CD14-positive monocyte (primary cell): ENCODE data around the gene CISH. TPM values are rescaled to one million over a fixed set of nuclear protein-coding genes. Genes with fewer than 3 reads are reported as not detected.

Source experiments
- DNase-seq, 3 donors: peaks; one replicate each; pipeline ENCODE4 v3.0.0-alpha.2; 2011 to 2022
- H2AFZ ChIP-seq: 2 replicates; pipeline ENCODE4 v1.6.0; 2012; ENCODE audit warnings: mild to moderate bottlenecking, low read depth, low read length, inconsistent platforms; ENCODE audit not compliant: insufficient read depth, poor library complexity, severe bottlenecking
- H3K27ac ChIP-seq, 2 donors: 1 replicate in 1 of 2; 2 replicates in 1 of 2; pipeline ENCODE4 v1.5.1; 2012 to 2013; ENCODE audit warnings: low read length in 2 of 2, control low read depth in 1 of 2, inconsistent platforms in 1 of 2, low read depth in 1 of 2, mild to moderate bottlenecking in 1 of 2
- H3K27me3 ChIP-seq, 2 donors: one replicate each; pipeline versions ENCODE4 v1.6.0 to v1.6.1; 2011 to 2013; ENCODE audit warnings: low read length in 2 of 2; ENCODE audit not compliant: control insufficient read depth in 2 of 2, insufficient read depth in 2 of 2
- H3K36me3 ChIP-seq, 2 donors: replicated peaks in 1 of 2; 1 replicate in 1 of 2; 2 replicates in 1 of 2; pipeline versions ENCODE4 v1.5.1 to v1.6.1; 2012 to 2013; ENCODE audit warnings: low read length in 2 of 2, control low read depth in 1 of 2, inconsistent platforms in 1 of 2, mild to moderate bottlenecking in 1 of 2; ENCODE audit not compliant: insufficient read depth in 2 of 2, control insufficient read depth in 1 of 2
- H3K4me1 ChIP-seq, 2 donors: 1 replicate in 1 of 2; 2 replicates in 1 of 2; pipeline versions ENCODE4 v1.5.1 to v1.6.1; 2012 to 2013; ENCODE audit warnings: low read length in 2 of 2, control low read depth in 1 of 2, inconsistent platforms in 1 of 2, mild to moderate bottlenecking in 1 of 2, moderate library complexity in 1 of 2; ENCODE audit not compliant: insufficient read depth in 2 of 2, control insufficient read depth in 1 of 2
- H3K4me2 ChIP-seq: replicated peaks from 2 replicates; pipeline ENCODE3; 2012; ENCODE audit warnings: low read length, moderate library complexity, mild to moderate bottlenecking; ENCODE audit not compliant: poor library complexity, severe bottlenecking; ENCODE audit errors: extremely low read depth
- H3K4me3 ChIP-seq, 3 experiments: fragments of 200-600 bp in 1 of 3; sonication (generic) in 1 of 3; replicated peaks in 1 of 3; 1 replicate in 2 of 3; 2 replicates in 1 of 3; pipeline ENCODE4 v1.5.1; 2011 to 2013; ENCODE audit warnings: low read length in 3 of 3, mild to moderate bottlenecking in 3 of 3, control low read depth in 2 of 3, low read depth in 2 of 3, inconsistent platforms in 1 of 3, moderate library complexity in 1 of 3
- H3K79me2 ChIP-seq: 2 replicates; pipeline ENCODE4 v1.6.0; 2012; ENCODE audit warnings: mild to moderate bottlenecking, control low read depth, inconsistent platforms, low read length, moderate library complexity; ENCODE audit not compliant: insufficient read depth
- H3K9ac ChIP-seq: 2 replicates; pipeline ENCODE4 v1.6.0; 2017; ENCODE audit warnings: low read length, mild to moderate bottlenecking; ENCODE audit not compliant: insufficient read depth, poor library complexity, severe bottlenecking
- H3K9me3 ChIP-seq, 2 donors: replicated peaks in 1 of 2; 1 replicate in 1 of 2; 2 replicates in 1 of 2; pipeline versions ENCODE4 v1.5.1 to v1.6.1; 2012 to 2013; ENCODE audit warnings: low read length in 2 of 2, control low read depth in 1 of 2; ENCODE audit not compliant: control insufficient read depth in 1 of 2, insufficient read depth in 1 of 2
- H4K20me1 ChIP-seq: 2 replicates; pipeline ENCODE4 v1.6.0; 2012; ENCODE audit warnings: mild to moderate bottlenecking, low read length, control low read depth, moderate library complexity; ENCODE audit not compliant: insufficient read depth
- H3K27ac Mint-ChIP-seq, 7 donors: one replicate each; pipeline ENCODE4 v1.8.0; 2020; ENCODE audit warnings: mild to moderate bottlenecking in 7 of 7, mixed read lengths in 7 of 7, moderate library complexity in 6 of 7, inconsistent platforms in 2 of 7
- H3K27me3 Mint-ChIP-seq, 3 donors: one replicate each; pipeline ENCODE4 v1.8.0; 2021 to 2022; ENCODE audit warnings: low read depth in 3 of 3, mild to moderate bottlenecking in 3 of 3, mixed read lengths in 3 of 3, moderate library complexity in 3 of 3, inconsistent platforms in 1 of 3
- H3K36me3 Mint-ChIP-seq, 2 donors: one replicate each; pipeline ENCODE4 v1.8.0; 2020; ENCODE audit warnings: mixed read lengths in 2 of 2, inconsistent platforms in 1 of 2, mild to moderate bottlenecking in 1 of 2
- H3K4me1 Mint-ChIP-seq: one replicate; pipeline ENCODE4 v1.8.0; 2020; ENCODE audit warnings: mild to moderate bottlenecking, mixed read lengths
- H3K4me3 Mint-ChIP-seq, 2 donors: one replicate each; pipeline ENCODE4 v1.8.0; 2020; ENCODE audit warnings: mild to moderate bottlenecking in 2 of 2, mixed read lengths in 2 of 2, moderate library complexity in 1 of 2
- H3K9me3 Mint-ChIP-seq, 7 donors: one replicate each; pipeline ENCODE4 v1.8.0; 2020 to 2022; ENCODE audit warnings: mixed read lengths in 7 of 7, mild to moderate bottlenecking in 6 of 7, moderate library complexity in 6 of 7, inconsistent platforms in 2 of 7
- CTCF ChIP-seq: fragments of 200-600 bp; IDR thresholded peaks from one replicate; pipeline ENCODE4 v1.8.0; 2022; ENCODE audit warnings: antibody characterized with exemption, mild to moderate bottlenecking
- WGBS: methylation state at CpG from one replicate; pipeline ENCODE4 v1.1.5; 2013; ENCODE audit warnings: missing lambda C conversion rate; ENCODE audit not compliant: insufficient coverage; 5-methylcytosine and 5-hydroxymethylcytosine counted together
- intact Hi-C, 2 donors: fragments of 100-400 bp; cut with micrococcal nuclease; formaldehyde crosslinking; loops; one replicate each; pipeline versions ENCODE4 v1.15.0 to v1.15.1; 2023
- polyA plus RNA-seq, 3 donors: library from polyadenylated mRNA; depleted of rRNA in 1 of 3; unstranded in 2 of 3; stranded (reverse) in 1 of 3; fragments of 300-500 nt in 2 of 3; fragments of >200 nt in 1 of 3; fragmentation: Illumina TruSeq in 2 of 3; gene quantifications; 1 replicate in 2 of 3; 2 replicates in 1 of 3; pipeline ENCODE4 v1.2.3, GENCODE V29; 2012 to 2021

CISH gene
- polyA plus RNA-seq, 3 donors: 2.9 to 20.1 (median 6.2) TPM

GRCh38 chr3:50571486-50571885, 40.1 kb downstream of the CISH start:
- intact Hi-C loops: loop anchor here in 1 of 2 donors (10.0 kb wide), 1 partner anchor 83 kb away; no protein-coding TSS in a partner anchor
- Histone ChIP-seq H3K9ac (no peak overlapping the region), H3K79me2 (peaks cover 9% of the 10 kb centered on the region), H3K27me3 (peaks cover 0 to 4% of the 10 kb centered on the region in 2 donors), H3K4me1 (peaks cover 29 to 52% of the 10 kb centered on the region in 2 donors), H4K20me1 (no peaks in the 10 kb centered on the region), H3K4me2 (no peak overlapping the region), H3K9me3 (no peaks in the 10 kb centered on the region), H3K27ac (no peak overlapping the region), H3K36me3 (peaks cover 2 to 8% of the 10 kb centered on the region in 2 donors), H2AFZ (no peak overlapping the region), H3K4me3 (no peak overlapping the region)
- peaks cover 45% of the 10 kb centered on the region for H3K4me1 Mint-ChIP-seq
- H3K27ac Mint-ChIP-seq: peak overlapping the region in 1 of 7 donors; percentile 37
- WGBS: no CpG with 5 or more reads among the region's 4 CpGs
- no peak overlapping the region for H3K4me3 Mint-ChIP-seq
- peaks cover 10 to 17% of the 10 kb centered on the region in 2 donors for H3K36me3 Mint-ChIP-seq
- DNase-seq: no peak
- H3K27me3 Mint-ChIP-seq: peaks cover 3 to 8% (median 4%) of the 10 kb centered on the region in 3 donors
- peaks cover 0 to 3% (median 0%) of the 10 kb centered on the region in 7 donors for H3K9me3 Mint-ChIP-seq
- TF ChIP-seq CTCF: no peak

GRCh38 chr3:50570508-50571279, 40.9 kb downstream of the CISH start:
- WGBS: 90% methylated on average over 2 of the region's 5 CpGs
- Mint-ChIP-seq H3K27me3 (peaks cover 5 to 9% (median 9%) of the 10 kb centered on the region in 3 donors), H3K27ac (peak overlapping the region in 1 of 7 donors; percentile 92), H3K36me3 (peaks cover 8 to 16% of the 10 kb centered on the region in 2 donors), H3K4me1 (peaks cover 45% of the 10 kb centered on the region), H3K9me3 (peaks cover 0 to 3% (median 0%) of the 10 kb centered on the region in 7 donors), H3K4me3 (peak overlapping the region in 1 of 2 donors; percentile 94)
- Histone ChIP-seq H3K4me1 (peaks cover 29 to 52% of the 10 kb centered on the region in 2 donors), H2AFZ (no peak overlapping the region), H3K79me2 (peaks cover 9% of the 10 kb centered on the region), H3K4me2 (no peak overlapping the region), H3K27me3 (peaks cover 0 to 6% of the 10 kb centered on the region in 2 donors), H3K9me3 (no peaks in the 10 kb centered on the region), H3K4me3 (no peak overlapping the region), H3K36me3 (peaks cover 2 to 7% of the 10 kb centered on the region in 2 donors), H3K27ac (no peak overlapping the region), H4K20me1 (no peaks in the 10 kb centered on the region), H3K9ac (no peak overlapping the region)
- intact Hi-C loops: loop anchor here in 1 of 2 donors (10.0 kb wide), 1 partner anchor 84 kb away; no protein-coding TSS in a partner anchor
- no peak for DNase-seq
- no peak for TF ChIP-seq CTCF
